ENCODE measurements around the gene SLC17A5.

DNA sequence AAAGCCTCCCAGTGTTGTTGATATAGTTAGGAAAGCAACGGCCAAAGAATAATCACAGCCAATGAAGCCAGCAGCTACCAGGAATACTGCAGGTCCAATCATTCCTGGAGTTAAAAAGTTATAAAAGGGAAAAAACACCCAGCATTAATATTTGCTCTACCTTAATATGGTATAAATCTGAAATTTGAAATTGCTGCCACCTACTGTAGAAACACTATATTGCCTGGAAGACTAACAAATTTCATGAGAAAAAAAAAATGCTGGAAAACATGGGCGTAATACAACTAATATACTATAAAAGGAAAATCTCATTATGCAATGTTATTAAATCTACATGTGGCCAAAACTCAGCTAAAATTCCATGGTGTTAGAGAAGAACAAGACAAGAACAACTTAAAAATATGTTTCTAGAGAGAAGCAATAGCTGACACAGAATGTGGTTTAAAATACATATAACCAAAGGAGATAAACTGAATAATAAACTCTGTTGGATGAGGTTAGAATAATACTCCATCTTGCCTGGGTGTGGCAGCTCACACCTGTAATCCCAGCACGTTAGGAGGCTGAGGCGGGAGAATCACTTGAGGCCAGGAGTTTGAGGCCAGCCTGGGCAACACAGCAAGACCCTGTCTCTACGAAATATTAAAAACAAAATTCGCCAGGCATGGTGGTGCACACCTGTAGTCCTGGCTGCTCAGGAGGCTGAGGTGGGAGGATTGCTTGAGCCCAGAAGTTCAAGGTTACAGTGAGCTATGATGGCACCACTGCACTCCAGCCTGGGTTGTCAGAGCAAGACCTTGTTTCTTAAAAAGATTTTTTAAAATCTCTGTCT lies 43.1 kb downstream of the SLC17A5 start:
- TF ChIP-seq, protein P1, sequence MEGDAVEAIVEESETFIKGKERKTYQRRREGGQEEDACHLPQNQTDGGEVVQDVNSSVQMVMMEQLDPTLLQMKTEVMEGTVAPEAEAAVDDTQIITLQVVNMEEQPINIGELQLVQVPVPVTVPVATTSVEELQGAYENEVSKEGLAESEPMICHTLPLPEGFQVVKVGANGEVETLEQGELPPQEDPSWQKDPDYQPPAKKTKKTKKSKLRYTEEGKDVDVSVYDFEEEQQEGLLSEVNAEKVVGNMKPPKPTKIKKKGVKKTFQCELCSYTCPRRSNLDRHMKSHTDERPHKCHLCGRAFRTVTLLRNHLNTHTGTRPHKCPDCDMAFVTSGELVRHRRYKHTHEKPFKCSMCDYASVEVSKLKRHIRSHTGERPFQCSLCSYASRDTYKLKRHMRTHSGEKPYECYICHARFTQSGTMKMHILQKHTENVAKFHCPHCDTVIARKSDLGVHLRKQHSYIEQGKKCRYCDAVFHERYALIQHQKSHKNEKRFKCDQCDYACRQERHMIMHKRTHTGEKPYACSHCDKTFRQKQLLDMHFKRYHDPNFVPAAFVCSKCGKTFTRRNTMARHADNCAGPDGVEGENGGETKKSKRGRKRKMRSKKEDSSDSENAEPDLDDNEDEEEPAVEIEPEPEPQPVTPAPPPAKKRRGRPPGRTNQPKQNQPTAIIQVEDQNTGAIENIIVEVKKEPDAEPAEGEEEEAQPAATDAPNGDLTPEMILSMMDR (IDR thresholded peaks at IDR 0.05 in 2 of 3, conservative IDR thresholded peaks at IDR 0.05 in 1 of 3; ENCODE audit: insufficient read depth in 2 of 3, low read depth in 1 of 3, low read length in 3 of 3): peak; percentile 41 to 72 (median 50); a peak in 4 of 6 replicates
- TF ChIP-seq EP300 (IDR thresholded peaks at IDR 0.05; ENCODE audit: low read length): no peak
- TF ChIP-seq, protein P2, sequence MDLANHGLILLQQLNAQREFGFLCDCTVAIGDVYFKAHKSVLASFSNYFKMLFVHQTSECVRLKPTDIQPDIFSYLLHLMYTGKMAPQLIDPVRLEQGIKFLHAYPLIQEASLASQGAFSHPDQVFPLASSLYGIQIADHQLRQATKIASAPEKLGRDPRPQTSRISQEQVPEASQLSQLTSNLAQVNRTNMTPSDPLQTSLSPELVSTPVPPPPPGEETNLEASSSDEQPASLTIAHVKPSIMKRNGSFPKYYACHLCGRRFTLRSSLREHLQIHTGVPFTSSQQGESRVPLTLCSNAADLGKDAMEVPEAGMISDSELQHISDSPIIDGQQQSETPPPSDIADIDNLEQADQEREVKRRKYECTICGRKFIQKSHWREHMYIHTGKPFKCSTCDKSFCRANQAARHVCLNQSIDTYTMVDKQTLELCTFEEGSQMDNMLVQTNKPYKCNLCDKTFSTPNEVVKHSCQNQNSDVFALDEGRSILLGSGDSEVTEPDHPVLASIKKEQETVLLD (IDR thresholded peaks at IDR 0.05): no peak
- no peak for TF ChIP-seq IFI16 (CRISPR knock-in tag; IDR thresholded peaks at IDR 0.05)
- TF ChIP-seq MYBL2 (IDR thresholded peaks at IDR 0.05; ENCODE audit: low read depth): no peak
- no peak for TF ChIP-seq MYBL2 (CRISPR knock-in tag; IDR thresholded peaks at IDR 0.05; ENCODE audit: borderline replicate concordance)
- peak; percentile 83 to 86 for TF ChIP-seq RAD21 (CRISPR knock-in tag; conservative IDR thresholded peaks at IDR 0.05 in 1 of 2, IDR thresholded peaks at IDR 0.05 in 1 of 2)
- no peak for TF ChIP-seq ZNF232 (CRISPR knock-in tag; IDR thresholded peaks at IDR 0.05)
- no peak for TF ChIP-seq ETV6 (IDR thresholded peaks at IDR 0.05; ENCODE audit: borderline replicate concordance in 1 of 2, low read depth in 2 of 2, low read length in 1 of 2)
- TF ChIP-seq ETV6 (CRISPR knock-in tag; IDR thresholded peaks at IDR 0.05; ENCODE audit: borderline replicate concordance): no peak
- TF ChIP-seq MEF2A (IDR thresholded peaks at IDR 0.05; ENCODE audit: control insufficient read depth, low read depth, low read length): no peak
- no peak for TF ChIP-seq KDM1A (IDR thresholded peaks at IDR 0.05)
- no peak for TF ChIP-seq CHD4 (IDR thresholded peaks at IDR 0.05; ENCODE audit: insufficient read depth, insufficient replicate concordance, low read depth, low read length, poor library complexity, severe bottlenecking)
- no peak for TF ChIP-seq RBM22 (IDR thresholded peaks at IDR 0.05; ENCODE audit: low read depth, low read length, poor library complexity, severe bottlenecking)
- no peak for TF ChIP-seq ATF7 (IDR thresholded peaks at IDR 0.05)

Data from K562 (cell line).